ENCODE measurements around the gene SYNPO.

Gene SYNPO

GRCh38 chr5:150642991-150643710, 2.7 kb downstream of the SYNPO start:
- DNase-seq = no peak

- peak; percentile 63 for DNase-seq
Measured at GRCh38 chr5:150644058-150644457, 3.6 kb downstream of the SYNPO start.

GRCh38 chr5:150644514-150644913, 4.1 kb downstream of the SYNPO start:
- DNase-seq = no peak

GRCh38 chr5:150645070-150645700, 4.7 kb downstream of the SYNPO start:
- DNase-seq = peak; percentile 90

- DNase-seq = no peak
Measured at GRCh38 chr5:150647275-150648251, 7.1 kb downstream of the SYNPO start.

- no peak for DNase-seq
Measured at GRCh38 chr5:150648294-150649107, 8.0 kb downstream of the SYNPO start.

- DNase-seq = no peak
Measured at GRCh38 chr5:150649108-150650020, 8.9 kb downstream of the SYNPO start.

- DNase-seq = no peak
Measured at GRCh38 chr5:150650021-150651006, 9.9 kb downstream of the SYNPO start.

- no peak for DNase-seq
Measured at GRCh38 chr5:150651382-150651781, 10.9 kb downstream of the SYNPO start.

GRCh38 chr5:150651924-150652671, 11.6 kb downstream of the SYNPO start:
- DNase-seq = no peak

GRCh38 chr5:150653145-150653761, 12.8 kb downstream of the SYNPO start:
- peak; percentile 60 for DNase-seq

- no peak for DNase-seq
Measured at GRCh38 chr5:150653762-150654556, 13.5 kb downstream of the SYNPO start.

- no peak for DNase-seq
Measured at GRCh38 chr5:150655221-150655620, 14.8 kb downstream of the SYNPO start.

GRCh38 chr5:150656191-150657132, 16.0 kb downstream of the SYNPO start:
- DNase-seq = peak; percentile 58

GRCh38 chr5:150658121-150658520, 17.7 kb downstream of the SYNPO start:
- DNase-seq = no peak

- DNase-seq = no peak
Measured at GRCh38 chr5:150658699-150659265, 18.3 kb downstream of the SYNPO start.
